ENCODE data around the gene RNF115. TPM values are rescaled to one million over a fixed set of nuclear protein-coding genes. Genes with fewer than 3 reads are reported as not detected.

RNF115 gene
- total and polyA plus RNA-seq, 7 donors = 3.2 to 81.6 (median 45.9) TPM

DNA sequence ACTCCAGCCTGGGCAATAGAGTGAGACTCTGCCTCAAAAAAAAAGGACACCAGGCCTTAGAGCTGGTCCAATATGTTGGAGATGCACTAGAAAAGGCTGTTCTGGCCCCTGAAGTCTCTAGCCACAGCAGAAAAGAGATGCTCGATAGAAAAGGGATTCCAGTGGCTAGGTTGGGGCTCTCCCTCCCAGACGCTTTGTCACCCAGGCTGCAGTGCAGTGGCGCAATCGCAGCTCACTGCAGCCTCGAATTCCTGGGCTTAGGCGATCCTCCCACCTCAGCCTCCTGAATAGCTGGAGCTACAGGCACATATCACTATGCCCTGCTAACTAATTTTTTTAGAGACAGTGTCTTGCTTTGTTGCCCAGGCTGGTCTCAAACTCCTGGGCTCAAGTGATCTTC is 135.0 kb downstream of the RNF115 start:
- no peak for DNase-seq
- Histone ChIP-seq H3K9me3 (no peaks in the 10 kb centered on the region), H3K4me3 (no peak overlapping the region), H3K27ac (no peak overlapping the region), H3K27me3 (ENCODE audit: insufficient read depth in 3 of 3, low read length in 2 of 3) (no peaks in the 10 kb centered on the region), H3K4me1 (no peaks in the 10 kb centered on the region), H3K36me3 (ENCODE audit: insufficient read depth in 1 of 2, low read depth in 1 of 2) (no peaks in the 10 kb centered on the region)
- intact Hi-C loops (cut with DNase I) = no loop called here
- no peak for ATAC-seq
- TF ChIP-seq, protein P1, sequence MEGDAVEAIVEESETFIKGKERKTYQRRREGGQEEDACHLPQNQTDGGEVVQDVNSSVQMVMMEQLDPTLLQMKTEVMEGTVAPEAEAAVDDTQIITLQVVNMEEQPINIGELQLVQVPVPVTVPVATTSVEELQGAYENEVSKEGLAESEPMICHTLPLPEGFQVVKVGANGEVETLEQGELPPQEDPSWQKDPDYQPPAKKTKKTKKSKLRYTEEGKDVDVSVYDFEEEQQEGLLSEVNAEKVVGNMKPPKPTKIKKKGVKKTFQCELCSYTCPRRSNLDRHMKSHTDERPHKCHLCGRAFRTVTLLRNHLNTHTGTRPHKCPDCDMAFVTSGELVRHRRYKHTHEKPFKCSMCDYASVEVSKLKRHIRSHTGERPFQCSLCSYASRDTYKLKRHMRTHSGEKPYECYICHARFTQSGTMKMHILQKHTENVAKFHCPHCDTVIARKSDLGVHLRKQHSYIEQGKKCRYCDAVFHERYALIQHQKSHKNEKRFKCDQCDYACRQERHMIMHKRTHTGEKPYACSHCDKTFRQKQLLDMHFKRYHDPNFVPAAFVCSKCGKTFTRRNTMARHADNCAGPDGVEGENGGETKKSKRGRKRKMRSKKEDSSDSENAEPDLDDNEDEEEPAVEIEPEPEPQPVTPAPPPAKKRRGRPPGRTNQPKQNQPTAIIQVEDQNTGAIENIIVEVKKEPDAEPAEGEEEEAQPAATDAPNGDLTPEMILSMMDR (IDR thresholded peaks at IDR 0.05) = no peak
- 93 to 95% (median 94%) methylated on average over 6 of the region's 6 CpGs for WGBS, 3 donors

Other genes starting within 250 kb of the RNF115 start
- 10 to 100 TPM in 3 of 4 donors, 1 to 10 TPM in 1; 7.6 to 12.8 (median 11.3) TPM for gene GPR89A, start 216.1 kb downstream of the RNF115 start, total RNA-seq
- 10 to 100 TPM in 2 of 3 donors, 1 to 10 TPM in 1; 8.4 to 12.0 (median 11.1) TPM for gene GPR89A, start 216.1 kb downstream of the RNF115 start, polyA plus RNA-seq
- gene PDZK1, start 116.7 kb downstream of the RNF115 start, total RNA-seq = under 1 TPM in 2 of 4 donors, not detected in 2; 0.36 to 0.52 TPM
- gene PDZK1, start 116.7 kb downstream of the RNF115 start, polyA plus RNA-seq = 1 to 10 TPM in 1 of 3 donors, under 1 TPM in 1, not detected in 1; 0.15 to 1.6 TPM
- not detected for gene CD160, start 104.6 kb downstream of the RNF115 start, total RNA-seq
- gene CD160, start 104.6 kb downstream of the RNF115 start, polyA plus RNA-seq = under 1 TPM in 1 of 3 donors, not detected in 2; 0.03 TPM
- gene POLR3C, start 105 bp upstream of the RNF115 start, total RNA-seq = 10 to 100 TPM; 13.2 to 21.8 (median 18.9) TPM
- 10 to 100 TPM in 1 of 3 donors, 1 to 10 TPM in 2; 8.6 to 16.8 (median 9.9) TPM for gene POLR3C, start 105 bp upstream of the RNF115 start, polyA plus RNA-seq
- 1 to 10 TPM; 1.4 to 2.9 (median 1.7) TPM for gene NUDT17, start 21.5 kb upstream of the RNF115 start, total RNA-seq
- 1 to 10 TPM; 1.6 to 2.7 (median 1.9) TPM for gene NUDT17, start 21.5 kb upstream of the RNF115 start, polyA plus RNA-seq
- 10 to 100 TPM in 3 of 4 donors, 1 to 10 TPM in 1; 9.7 to 18.2 (median 15.3) TPM for gene PIAS3, start 35.0 kb upstream of the RNF115 start, total RNA-seq
- 10 to 100 TPM; 14.4 to 26.2 (median 19.1) TPM for gene PIAS3, start 35.0 kb upstream of the RNF115 start, polyA plus RNA-seq
- gene ANKRD35, start 61.8 kb upstream of the RNF115 start, total RNA-seq = 1 to 10 TPM; 2.6 to 6.0 (median 4.6) TPM
- gene ANKRD35, start 61.8 kb upstream of the RNF115 start, polyA plus RNA-seq = 10 to 100 TPM in 1 of 3 donors, 1 to 10 TPM in 2; 3.1 to 16.5 (median 7.8) TPM
- 10 to 100 TPM in 1 of 4 donors, 1 to 10 TPM in 3; 1.0 to 18.0 (median 5.4) TPM for gene ITGA10, start 86.0 kb upstream of the RNF115 start, total RNA-seq
- 10 to 100 TPM in 1 of 3 donors, 1 to 10 TPM in 2; 1.4 to 24.8 (median 1.7) TPM for gene ITGA10, start 86.0 kb upstream of the RNF115 start, polyA plus RNA-seq
- 10 to 100 TPM; 19.3 to 36.3 (median 23.1) TPM for gene PEX11B, start 94.6 kb upstream of the RNF115 start, total RNA-seq
- 10 to 100 TPM; 22.8 to 34.8 (median 29.4) TPM for gene PEX11B, start 94.6 kb upstream of the RNF115 start, polyA plus RNA-seq
- 100 to 1,000 TPM in 3 of 4 donors, 10 to 100 TPM in 1; 82.9 to 254 (median 174) TPM for gene RBM8A, start 103.4 kb upstream of the RNF115 start, total RNA-seq
- gene RBM8A, start 103.4 kb upstream of the RNF115 start, polyA plus RNA-seq = 100 to 1,000 TPM; 193 to 527 (median 243) TPM
- gene LIX1L, start 133.9 kb upstream of the RNF115 start, total RNA-seq = 10 to 100 TPM; 14.6 to 59.7 (median 38.0) TPM
- 10 to 100 TPM; 23.5 to 36.9 (median 28.1) TPM for gene LIX1L, start 133.9 kb upstream of the RNF115 start, polyA plus RNA-seq
- gene ANKRD34A, start 140.5 kb upstream of the RNF115 start, total RNA-seq = 10 to 100 TPM in 1 of 4 donors, 1 to 10 TPM in 2, under 1 TPM in 1; 0.42 to 12.3 (median 4.9) TPM
- gene ANKRD34A, start 140.5 kb upstream of the RNF115 start, polyA plus RNA-seq = 10 to 100 TPM in 1 of 3 donors, 1 to 10 TPM in 2; 6.6 to 14.7 (median 7.4) TPM
- gene POLR3GL, start 140.6 kb upstream of the RNF115 start, total RNA-seq = 10 to 100 TPM; 30.5 to 62.5 (median 48.9) TPM
- gene POLR3GL, start 140.6 kb upstream of the RNF115 start, polyA plus RNA-seq = 100 to 1,000 TPM in 1 of 3 donors, 10 to 100 TPM in 2; 59.9 to 139 (median 98.1) TPM
- gene TXNIP, start 172.5 kb upstream of the RNF115 start, total RNA-seq = 1,000 to 10,000 TPM in 3 of 4 donors, 100 to 1,000 TPM in 1; 887 to 2,747 (median 1,374) TPM
- gene TXNIP, start 172.5 kb upstream of the RNF115 start, polyA plus RNA-seq = 1,000 to 10,000 TPM; 1,253 to 1,929 (median 1,863) TPM
- 100 to 1,000 TPM; 240 to 354 (median 317) TPM for gene HJV, start 197.6 kb upstream of the RNF115 start, total RNA-seq
- gene HJV, start 197.6 kb upstream of the RNF115 start, polyA plus RNA-seq = 100 to 1,000 TPM in 2 of 3 donors, 10 to 100 TPM in 1; 38.1 to 314 (median 168) TPM